K562 (cell line): ENCODE results near the gene SPDYA. TPM values are rescaled to one million over a fixed set of nuclear protein-coding genes. Genes with fewer than 3 reads are reported as not detected.

ENCODE experiments used
- CBFA2T3 ChIP-seq: fragments of 450-650 bp; IDR thresholded peaks from 2 replicates; pipeline ENCODE4 v1.6.1; 2017
- CHD1 ChIP-seq: fragments of 200-600 bp; sonication (generic); IDR thresholded peaks from one replicate; pipeline ENCODE4 v1.6.1; 2012; ENCODE audit warnings: mild to moderate bottlenecking, moderate library complexity, low read length, inconsistent platforms
- CREB3 ChIP-seq: fragments of 450-650 bp; conservative IDR thresholded peaks from 2 replicates; pipeline ENCODE4 v1.6.1; 2016; ENCODE audit warnings: missing genetic modification characterization, low read depth, mild to moderate bottlenecking, missing compliant biosample characterization, moderate library complexity
- CREB3L1 ChIP-seq: fragments of 450-650 bp; IDR thresholded peaks from 2 replicates; pipeline ENCODE4 v1.6.1; 2014; ENCODE audit warnings: low read depth, mild to moderate bottlenecking, moderate library complexity, borderline replicate concordance
- HMBOX1 ChIP-seq: sonication (generic); IDR thresholded peaks from 2 replicates; pipeline ENCODE4 v1.6.1; 2016
- MBD2 ChIP-seq: sonication (generic); IDR thresholded peaks from 2 replicates; pipeline ENCODE4 v1.6.1; 2016; ENCODE audit warnings: low read depth, borderline replicate concordance
- MXI1 ChIP-seq: IDR thresholded peaks from 2 replicates; pipeline ENCODE4 v1.6.1; 2011; ENCODE audit warnings: low read depth, mild to moderate bottlenecking, improper control_type of control experiment, low read length
- PHTF2 ChIP-seq: fragments of 250-450 bp; sonication (Bioruptor Pico); IDR thresholded peaks from 2 replicates; pipeline ENCODE4 v1.5.0; 2021; ENCODE audit warnings: mild to moderate bottlenecking
- POLR2AphosphoS2 ChIP-seq: IDR thresholded peaks from 2 replicates; pipeline ENCODE4 v1.6.1; 2012; ENCODE audit warnings: low read length, improper control_type of control experiment
- POLR2H ChIP-seq: IDR thresholded peaks from 2 replicates; pipeline ENCODE4 v1.6.1; 2016; ENCODE audit warnings: missing genetic modification characterization, low read depth, mild to moderate bottlenecking, control low read depth, missing compliant biosample characterization, moderate library complexity
- POU5F1 ChIP-seq: fragments of 150-350 bp; IDR thresholded peaks from 2 replicates; pipeline ENCODE4 v1.6.1; 2014; ENCODE audit warnings: borderline replicate concordance, low read length, low read depth, mild to moderate bottlenecking; ENCODE audit not compliant: partially characterized antibody
- RBM17 ChIP-seq: fragments of 200-400 bp; formaldehyde crosslinking; IDR thresholded peaks from 2 replicates; pipeline ENCODE4 v1.6.1; 2017; ENCODE audit warnings: low read depth, mild to moderate bottlenecking, low read length, borderline replicate concordance
- RNF2 ChIP-seq: sonication (generic); IDR thresholded peaks from 2 replicates; pipeline ENCODE4 v1.6.1; 2016
- TFE3 ChIP-seq: fragments of 450-650 bp; formaldehyde crosslinking; IDR thresholded peaks from 2 replicates; pipeline ENCODE4 v1.4.0; 2020; ENCODE audit warnings: mild to moderate bottlenecking, mixed read lengths
- ZBTB7A ChIP-seq: IDR thresholded peaks from 2 replicates; pipeline ENCODE4 v1.6.1; 2011; ENCODE audit warnings: low read depth, mild to moderate bottlenecking, low read length, moderate library complexity, borderline replicate concordance; ENCODE audit not compliant: control insufficient read depth
- ZFX ChIP-seq: sonication (generic); formaldehyde crosslinking; IDR thresholded peaks from 2 replicates; pipeline ENCODE4 v1.8.0; 2022; ENCODE audit warnings: mild to moderate bottlenecking, missing genetic modification reagents, moderate library complexity
- polyA plus RNA-seq, 8 experiments: library from polyadenylated mRNA; depleted of rRNA in 4 of 8; stranded (reverse) in 5 of 8; unstranded in 3 of 8; fragments of >200 nt; fragmentation: Nextera tagmentation in 2 of 8; fragmentation: Illumina TruSeq in 1 of 8; extraction: Ambion mirVana in 2 of 8; extraction: Trizol in 1 of 8; gene quantifications; 2 replicates each; pipeline versions ENCODE4 v1.2.1 to v1.2.3, GENCODE V29; 2011 to 2014; ENCODE audit warnings: inconsistent platforms in 1 of 8, missing spikeins in 1 of 8
- total RNA-seq, 7 experiments: library from RNA; depleted of rRNA in 6 of 7; stranded (reverse); fragments of >200 nt in 6 of 7; fragmentation: Illumina TruSeq in 2 of 7; extraction: Trizol in 2 of 7; gene quantifications; 2 replicates each; pipeline versions ENCODE4 v1.2.1 to v1.2.3, GENCODE V29; 2011 to 2021; ENCODE audit warnings: low replicate concordance in 1 of 7
- TF ChIP-seq, protein P1 (sequence below): sonication (generic); formaldehyde crosslinking; IDR thresholded peaks from 2 replicates; pipeline ENCODE4 v1.8.0; 2022; ENCODE audit warnings: mild to moderate bottlenecking, missing genetic modification reagents

The SPDYA gene
- total and polyA plus RNA-seq, 9 of the 15 experiments (the other 6 are each of a cell fraction or from before 2014, with no cell fraction given), result 0.05 to 1.6 (median 0.30) TPM; not detected in 1

DNA sequence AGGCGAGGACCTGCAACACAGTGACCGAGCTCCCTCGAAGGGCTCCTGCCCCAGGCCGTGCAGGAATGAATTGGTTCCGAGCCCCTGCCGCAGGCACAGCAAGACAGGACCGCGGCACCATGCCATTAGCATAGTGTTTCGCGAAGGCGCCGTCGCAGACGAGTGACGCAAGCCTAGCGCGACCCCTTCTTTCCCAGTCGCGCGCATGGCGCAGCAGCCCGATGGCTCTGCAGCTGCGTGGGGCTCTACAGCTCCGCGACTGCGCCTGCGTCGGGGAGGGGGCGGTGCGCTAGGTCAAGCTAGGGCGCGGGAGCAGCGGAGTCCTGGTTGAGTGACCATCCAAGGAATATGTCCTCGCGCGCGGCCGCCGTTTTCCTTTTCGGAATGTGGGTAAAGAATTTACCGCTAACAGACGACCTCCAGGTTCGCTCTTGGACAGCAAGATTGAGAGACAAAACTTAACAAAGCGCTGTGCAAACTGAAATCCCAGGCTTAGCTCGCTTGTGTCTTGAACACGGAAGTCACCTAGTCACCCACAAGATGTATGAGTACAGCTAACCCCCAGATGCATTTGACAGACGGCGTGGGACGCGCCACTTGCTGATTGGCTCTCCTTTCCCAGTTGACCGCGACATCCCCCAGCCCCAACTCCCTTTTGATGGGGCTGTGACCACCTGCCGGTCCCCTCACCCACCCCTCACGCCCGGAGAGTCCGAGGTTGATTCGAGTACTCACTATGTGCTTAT lies 59.7 kb downstream of the SPDYA start, which contains the start of gene TRMT61B (continued):
- TF ChIP-seq, protein P1, sequence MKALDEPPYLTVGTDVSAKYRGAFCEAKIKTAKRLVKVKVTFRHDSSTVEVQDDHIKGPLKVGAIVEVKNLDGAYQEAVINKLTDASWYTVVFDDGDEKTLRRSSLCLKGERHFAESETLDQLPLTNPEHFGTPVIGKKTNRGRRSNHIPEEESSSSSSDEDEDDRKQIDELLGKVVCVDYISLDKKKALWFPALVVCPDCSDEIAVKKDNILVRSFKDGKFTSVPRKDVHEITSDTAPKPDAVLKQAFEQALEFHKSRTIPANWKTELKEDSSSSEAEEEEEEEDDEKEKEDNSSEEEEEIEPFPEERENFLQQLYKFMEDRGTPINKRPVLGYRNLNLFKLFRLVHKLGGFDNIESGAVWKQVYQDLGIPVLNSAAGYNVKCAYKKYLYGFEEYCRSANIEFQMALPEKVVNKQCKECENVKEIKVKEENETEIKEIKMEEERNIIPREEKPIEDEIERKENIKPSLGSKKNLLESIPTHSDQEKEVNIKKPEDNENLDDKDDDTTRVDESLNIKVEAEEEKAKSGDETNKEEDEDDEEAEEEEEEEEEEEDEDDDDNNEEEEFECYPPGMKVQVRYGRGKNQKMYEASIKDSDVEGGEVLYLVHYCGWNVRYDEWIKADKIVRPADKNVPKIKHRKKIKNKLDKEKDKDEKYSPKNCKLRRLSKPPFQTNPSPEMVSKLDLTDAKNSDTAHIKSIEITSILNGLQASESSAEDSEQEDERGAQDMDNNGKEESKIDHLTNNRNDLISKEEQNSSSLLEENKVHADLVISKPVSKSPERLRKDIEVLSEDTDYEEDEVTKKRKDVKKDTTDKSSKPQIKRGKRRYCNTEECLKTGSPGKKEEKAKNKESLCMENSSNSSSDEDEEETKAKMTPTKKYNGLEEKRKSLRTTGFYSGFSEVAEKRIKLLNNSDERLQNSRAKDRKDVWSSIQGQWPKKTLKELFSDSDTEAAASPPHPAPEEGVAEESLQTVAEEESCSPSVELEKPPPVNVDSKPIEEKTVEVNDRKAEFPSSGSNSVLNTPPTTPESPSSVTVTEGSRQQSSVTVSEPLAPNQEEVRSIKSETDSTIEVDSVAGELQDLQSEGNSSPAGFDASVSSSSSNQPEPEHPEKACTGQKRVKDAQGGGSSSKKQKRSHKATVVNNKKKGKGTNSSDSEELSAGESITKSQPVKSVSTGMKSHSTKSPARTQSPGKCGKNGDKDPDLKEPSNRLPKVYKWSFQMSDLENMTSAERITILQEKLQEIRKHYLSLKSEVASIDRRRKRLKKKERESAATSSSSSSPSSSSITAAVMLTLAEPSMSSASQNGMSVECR (CRISPR knock-in tag), result peak; percentile 92
- TF ChIP-seq MBD2 (peak; percentile 74; the same call in 1 of the 2 replicates), RBM17 (no peak), CHD1 (no peak), CBFA2T3 (no peak; the same call in 1 of the 2 replicates), CREB3 (tag) (no peak), HMBOX1 (peak; percentile 82; the same call in 1 of the 2 replicates), ZBTB7A (peak; percentile 62; the same call in 1 of the 2 replicates), POLR2H (peak; percentile 92), ZFX (CRISPR knock-in tag) (peak; percentile 80), POLR2AphosphoS2 (peak; percentile 62; the same call in 1 of the 2 replicates), RNF2 (peak; percentile 73; the same call in 1 of the 2 replicates), CREB3L1 (peak; percentile 19; the same call in 1 of the 2 replicates), MXI1 (peak; percentile 92), PHTF2 (CRISPR knock-in tag) (no peak), POU5F1 (no peak), TFE3 (CRISPR knock-in tag) (no peak)
